Measurements from ENCODE around the gene VAPB.

Gene VAPB

DNA sequence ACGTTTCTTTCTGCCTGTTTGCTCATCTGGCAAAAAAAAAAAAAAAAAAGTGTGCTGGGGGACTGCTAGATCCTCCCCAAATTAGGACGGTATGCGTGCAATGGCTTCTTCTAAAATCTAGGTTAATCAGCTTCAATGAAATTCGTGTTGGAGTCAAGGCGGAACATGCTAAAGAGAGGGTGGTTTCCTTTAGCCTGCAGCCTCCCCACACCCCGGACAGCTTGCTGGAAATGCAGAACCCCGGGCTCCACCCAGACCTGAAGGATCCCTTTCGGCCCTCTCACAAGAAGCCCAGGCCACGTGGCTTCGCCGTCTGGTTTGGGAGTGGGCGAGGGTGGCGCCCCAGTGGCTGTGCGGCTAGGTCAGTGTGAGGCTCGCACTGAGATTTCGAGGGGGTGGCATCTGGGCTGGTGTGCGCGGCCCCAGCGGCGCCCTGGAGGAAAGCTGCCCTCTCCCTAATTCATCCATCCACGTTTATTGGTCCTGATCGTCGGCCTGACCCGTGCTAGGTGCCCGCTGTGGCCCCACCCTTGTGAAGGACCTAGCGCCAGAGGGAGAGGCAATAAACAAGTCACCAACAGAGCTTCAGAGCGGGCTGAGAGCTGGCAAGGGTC is 77.2 kb downstream of the VAPB start:
- H3K4me3 ChIP-seq (replicated peaks; ENCODE audit: low read depth, low read length), result no peak overlapping the region
- no peak for TF ChIP-seq CTCF (IDR thresholded peaks at IDR 0.05; ENCODE audit: low read depth, low read length, missing control alignments)
- DNase-seq (ENCODE audit: extremely low read depth, low read depth), result no peak

- TF ChIP-seq CTCF (IDR thresholded peaks at IDR 0.05; ENCODE audit: low read depth, low read length, missing control alignments), result no peak
- DNase-seq (ENCODE audit: extremely low read depth, low read depth), result no peak
- no peak overlapping the region for H3K4me3 ChIP-seq (replicated peaks; ENCODE audit: low read depth, low read length)
Observed at GRCh38 chr20:58466729-58467571, 77.9 kb downstream of the VAPB start.

DNA sequence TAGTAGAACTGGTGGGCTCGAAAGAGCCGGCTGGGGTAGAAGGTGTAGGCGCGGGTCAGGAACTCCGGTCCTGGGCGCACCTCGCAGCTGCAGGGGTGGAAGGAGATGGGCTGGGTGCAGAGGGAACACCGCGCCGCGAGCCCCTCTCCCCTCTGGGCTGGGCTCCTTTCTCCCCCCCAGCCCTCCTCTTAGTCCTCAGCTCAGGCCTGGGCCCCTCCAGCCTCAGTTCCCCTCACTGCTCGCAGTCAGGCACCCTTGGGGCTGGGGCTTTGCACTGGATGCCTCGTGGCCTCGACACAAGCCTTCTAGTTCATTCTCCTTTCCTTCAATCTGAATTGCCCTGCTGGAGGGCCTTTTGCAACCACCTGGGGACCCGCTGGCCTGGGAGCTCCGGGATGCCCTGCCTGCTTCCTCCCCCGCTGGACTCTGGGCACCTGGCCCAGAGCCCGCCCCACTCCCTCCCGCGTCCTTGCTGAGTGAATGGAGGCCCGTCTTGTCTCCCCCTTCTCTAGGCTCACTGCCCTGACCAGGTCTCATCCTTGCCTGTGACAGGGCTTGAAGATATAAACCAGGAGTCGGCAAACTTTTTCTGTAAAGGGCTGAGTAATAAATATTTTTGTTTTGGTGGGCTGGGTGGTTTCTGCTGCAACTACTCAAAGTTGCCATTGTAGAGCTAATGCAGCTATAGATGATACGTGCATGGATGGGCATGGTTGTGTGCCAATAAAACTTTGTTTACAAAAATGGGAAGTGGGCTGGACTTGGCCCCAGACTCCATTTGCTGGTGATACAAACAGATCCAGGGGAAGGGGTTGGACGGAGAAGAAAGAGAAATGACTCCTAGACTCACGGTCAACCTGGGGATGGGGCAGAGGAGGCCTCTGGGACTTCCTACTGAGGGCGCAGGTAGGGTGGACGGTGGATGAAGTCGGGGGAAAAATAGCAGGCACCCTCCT is 78.8 kb downstream of the VAPB start:
- no peak for TF ChIP-seq CTCF (IDR thresholded peaks at IDR 0.05; ENCODE audit: low read depth, low read length, missing control alignments)
- DNase-seq (ENCODE audit: extremely low read depth, low read depth), result no peak
- H3K4me3 ChIP-seq (replicated peaks; ENCODE audit: low read depth, low read length), result no peak overlapping the region

DNA sequence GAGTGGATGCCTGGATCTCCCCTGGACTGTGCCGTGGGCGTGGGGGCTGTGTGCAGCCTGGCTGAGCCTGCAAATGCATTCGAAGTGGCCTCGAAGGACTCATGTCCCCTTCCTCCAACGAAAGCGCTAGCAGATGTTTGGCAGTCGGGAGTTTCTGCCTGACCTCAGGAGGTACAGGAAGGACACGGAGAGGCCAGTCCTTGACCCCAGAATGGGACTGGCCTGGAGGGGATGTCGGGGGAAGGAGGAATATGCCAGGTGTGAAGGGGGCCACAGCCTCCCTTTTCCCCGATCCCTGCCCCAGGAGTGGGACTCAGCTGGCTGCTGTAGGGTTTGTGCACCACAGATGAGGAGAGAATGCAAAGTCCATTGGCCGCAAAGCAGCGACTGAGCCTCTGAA is 80.6 kb downstream of the VAPB start:
- TF ChIP-seq CTCF (IDR thresholded peaks at IDR 0.05; ENCODE audit: low read depth, low read length, missing control alignments), result no peak

GRCh38 chr20:58470336-58471192 is 81.5 kb downstream of the VAPB start:
- no peak for DNase-seq (ENCODE audit: extremely low read depth, low read depth)
- no peak overlapping the region for H3K4me3 ChIP-seq (replicated peaks; ENCODE audit: low read depth, low read length)
- no peak for TF ChIP-seq CTCF (IDR thresholded peaks at IDR 0.05; ENCODE audit: low read depth, low read length, missing control alignments)

More for the DNA sequence above, 80.6 kb downstream of the VAPB start:
- no peak overlapping the region for H3K4me3 ChIP-seq (replicated peaks; ENCODE audit: low read depth, low read length)
- no peak for DNase-seq (ENCODE audit: extremely low read depth, low read depth)

Data from HFF-Myc (cell line).